Chondrocyte (in vitro differentiated cells): ENCODE data around the gene GNG12. TPM values are rescaled to one million over a fixed set of nuclear protein-coding genes. Genes with fewer than 3 reads are reported as not detected.

Source experiments
- DNase-seq: peaks from one replicate; pipeline ENCODE4 v3.0.0; 2021; ENCODE audit warnings: mixed read lengths, low spot score
- H3K27ac Mint-ChIP-seq: one replicate; pipeline ENCODE4 v1.8.0; 2021; ENCODE audit warnings: mild to moderate bottlenecking, moderate library complexity, mixed read lengths; ENCODE audit not compliant: unreplicated experiment
- H3K27me3 Mint-ChIP-seq: 2 replicates; pipeline ENCODE4 v1.8.0; 2021; ENCODE audit warnings: low read depth, mixed read lengths
- H3K36me3 Mint-ChIP-seq: 2 replicates; pipeline ENCODE4 v1.8.0; 2021; ENCODE audit warnings: low read depth, mixed read lengths
- H3K4me1 Mint-ChIP-seq: 2 replicates; pipeline ENCODE4 v1.8.0; 2021; ENCODE audit warnings: low read depth, mild to moderate bottlenecking, mixed read lengths
- H3K4me3 Mint-ChIP-seq: one replicate; pipeline ENCODE4 v1.8.0; 2021; ENCODE audit warnings: mild to moderate bottlenecking, moderate library complexity, mixed read lengths; ENCODE audit not compliant: unreplicated experiment
- H3K9me3 Mint-ChIP-seq: 2 replicates; pipeline ENCODE4 v1.8.0; 2021; ENCODE audit warnings: low read depth, mixed read lengths
- CTCF ChIP-seq: fragments of 200-600 bp; sonication (generic); IDR thresholded peaks from 2 replicates; pipeline ENCODE4 v1.5.0; 2021; ENCODE audit warnings: antibody characterized with exemption, mild to moderate bottlenecking, moderate library complexity
- total RNA-seq: library from RNA; stranded (reverse); gene quantifications from 3 replicates; pipeline ENCODE4 v1.2.1, GENCODE V29; 2021

Gene GNG12
- total RNA-seq, 1 donor from 2014 or later: 91.5 TPM

- peaks cover 8% of the 10 kb centered on the region for H3K4me1 Mint-ChIP-seq
- H3K9me3 Mint-ChIP-seq: no peaks in the 10 kb centered on the region
- H3K4me3 Mint-ChIP-seq: no peak overlapping the region
- H3K27me3 Mint-ChIP-seq: no peaks in the 10 kb centered on the region
- TF ChIP-seq CTCF: no peak
- no peak for DNase-seq
- no peaks in the 10 kb centered on the region for H3K36me3 Mint-ChIP-seq
- no peak overlapping the region for H3K27ac Mint-ChIP-seq
Measured at GRCh38 chr1:67695963-67696362, 137.3 kb downstream of the GNG12 start.

GRCh38 chr1:67691712-67692111 is 141.6 kb downstream of the GNG12 start:
- Mint-ChIP-seq H3K27ac (peak overlapping the region; percentile 11), H3K36me3 (peaks cover 17% of the 10 kb centered on the region), H3K27me3 (no peaks in the 10 kb centered on the region), H3K4me3 (no peak overlapping the region), H3K9me3 (no peaks in the 10 kb centered on the region), H3K4me1 (peaks cover 22% of the 10 kb centered on the region)
- DNase-seq: no peak
- TF ChIP-seq CTCF: no peak

GRCh38 chr1:67690411-67690810 is 142.9 kb downstream of the GNG12 start:
- Mint-ChIP-seq H3K4me3 (no peak overlapping the region), H3K4me1 (peaks cover 22% of the 10 kb centered on the region), H3K9me3 (no peaks in the 10 kb centered on the region), H3K27me3 (no peaks in the 10 kb centered on the region), H3K36me3 (peaks cover 19% of the 10 kb centered on the region), H3K27ac (no peak overlapping the region)
- DNase-seq: no peak
- TF ChIP-seq CTCF: no peak

GRCh38 chr1:67690018-67690363 is 143.3 kb downstream of the GNG12 start:
- peaks cover 22% of the 10 kb centered on the region for H3K4me1 Mint-ChIP-seq
- H3K4me3 Mint-ChIP-seq: no peak overlapping the region
- H3K27ac Mint-ChIP-seq: no peak overlapping the region
- peaks cover 19% of the 10 kb centered on the region for H3K36me3 Mint-ChIP-seq
- no peak for DNase-seq
- no peaks in the 10 kb centered on the region for H3K9me3 Mint-ChIP-seq
- H3K27me3 Mint-ChIP-seq: no peaks in the 10 kb centered on the region
- TF ChIP-seq CTCF: no peak

GRCh38 chr1:67689267-67690017 is 143.8 kb downstream of the GNG12 start:
- Mint-ChIP-seq H3K27ac (peak overlapping the region; percentile 80), H3K4me1 (peaks cover 26% of the 10 kb centered on the region), H3K36me3 (peaks cover 19% of the 10 kb centered on the region), H3K27me3 (no peaks in the 10 kb centered on the region), H3K4me3 (no peak overlapping the region), H3K9me3 (no peaks in the 10 kb centered on the region)
- no peak for TF ChIP-seq CTCF
- DNase-seq: no peak
